MM.1S (cell line): ENCODE results near the gene EXOC3.

Source experiments
- EZH2 ChIP-seq: fragments of 300-600 bp; sonication (generic); optimal IDR thresholded peaks from 2 replicates; pipeline ENCODE3; 2017; ENCODE audit warnings: low read depth, mild to moderate bottlenecking, antibody characterized with exemption, low read length, mixed read lengths
- EZH2phosphoT487 ChIP-seq: fragments of 300-600 bp; sonication (generic); IDR thresholded peaks from 2 replicates; pipeline ENCODE4 v1.6.1; 2018; ENCODE audit warnings: antibody characterized with exemption, low read length
- TF ChIP-seq, protein P1 (sequence below): fragments of 300-600 bp; sonication (generic); IDR thresholded peaks from 2 replicates; pipeline ENCODE4 v1.5.1; 2016; ENCODE audit warnings: antibody characterized with exemption, low read length, mixed read lengths

DNA sequence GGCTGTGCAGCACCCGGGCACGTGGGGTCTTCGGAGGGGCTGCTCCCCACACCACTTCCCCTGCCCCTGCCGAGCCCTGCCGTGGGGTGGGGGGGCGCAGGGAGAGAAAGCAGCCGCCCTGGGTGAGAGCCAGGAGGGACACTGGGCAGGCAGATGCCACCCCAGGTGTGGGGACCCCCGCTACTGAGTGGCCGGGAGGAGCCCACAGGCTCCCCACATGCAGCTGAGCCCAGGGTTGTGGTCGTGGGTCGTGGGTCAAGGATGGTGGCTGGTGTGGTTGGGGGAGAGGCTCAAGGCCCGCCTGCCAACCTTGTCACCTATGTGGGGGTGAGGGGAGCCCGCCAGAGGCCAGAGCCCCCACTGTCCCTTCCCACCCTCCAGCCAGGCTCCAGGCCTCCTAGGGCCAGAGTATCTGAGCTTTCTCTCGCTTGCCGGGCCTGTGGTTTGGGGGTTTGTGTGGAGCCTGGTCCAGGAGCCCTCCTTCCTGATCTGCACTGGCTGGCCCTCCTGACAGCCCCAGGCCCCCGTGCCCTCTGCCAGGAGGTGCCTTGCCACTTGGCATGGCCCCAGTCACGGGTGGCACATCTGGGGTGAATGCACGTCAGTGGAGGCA is 35.5 kb downstream of the EXOC3 start:
- TF ChIP-seq, protein P1, sequence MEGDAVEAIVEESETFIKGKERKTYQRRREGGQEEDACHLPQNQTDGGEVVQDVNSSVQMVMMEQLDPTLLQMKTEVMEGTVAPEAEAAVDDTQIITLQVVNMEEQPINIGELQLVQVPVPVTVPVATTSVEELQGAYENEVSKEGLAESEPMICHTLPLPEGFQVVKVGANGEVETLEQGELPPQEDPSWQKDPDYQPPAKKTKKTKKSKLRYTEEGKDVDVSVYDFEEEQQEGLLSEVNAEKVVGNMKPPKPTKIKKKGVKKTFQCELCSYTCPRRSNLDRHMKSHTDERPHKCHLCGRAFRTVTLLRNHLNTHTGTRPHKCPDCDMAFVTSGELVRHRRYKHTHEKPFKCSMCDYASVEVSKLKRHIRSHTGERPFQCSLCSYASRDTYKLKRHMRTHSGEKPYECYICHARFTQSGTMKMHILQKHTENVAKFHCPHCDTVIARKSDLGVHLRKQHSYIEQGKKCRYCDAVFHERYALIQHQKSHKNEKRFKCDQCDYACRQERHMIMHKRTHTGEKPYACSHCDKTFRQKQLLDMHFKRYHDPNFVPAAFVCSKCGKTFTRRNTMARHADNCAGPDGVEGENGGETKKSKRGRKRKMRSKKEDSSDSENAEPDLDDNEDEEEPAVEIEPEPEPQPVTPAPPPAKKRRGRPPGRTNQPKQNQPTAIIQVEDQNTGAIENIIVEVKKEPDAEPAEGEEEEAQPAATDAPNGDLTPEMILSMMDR = no peak
- TF ChIP-seq EZH2 (no peak), EZH2phosphoT487 (no peak)
